Measurements from ENCODE around the gene SYNRG. TPM values are rescaled to one million over a fixed set of nuclear protein-coding genes. Genes with fewer than 3 reads are reported as not detected.

Gene SYNRG
- total RNA-seq, 1 experiment from 2014 or later: 127 TPM

GRCh38 chr17:37574427-37574826 is 34.8 kb downstream of the SYNRG start:
- Mint-ChIP-seq H3K4me3 (ENCODE audit: low read depth, unreplicated experiment) (no peak overlapping the region), H3K9me3 (ENCODE audit: low read depth, unreplicated experiment) (peaks cover 6% of the 10 kb centered on the region), H3K36me3 (ENCODE audit: insufficient read depth, unreplicated experiment) (peaks cover 46% of the 10 kb centered on the region), H3K4me1 (ENCODE audit: low read depth, unreplicated experiment) (no peaks in the 10 kb centered on the region), H3K27me3 (ENCODE audit: unreplicated experiment) (no peaks in the 10 kb centered on the region), H3K27ac (ENCODE audit: unreplicated experiment) (no peak overlapping the region)
- intact Hi-C loops (cut with micrococcal nuclease; ENCODE audit: unreplicated experiment): no loop called here
- BruUV-seq (replicated peaks): no TSS peak
- CTCF ChIA-PET: no interaction called here
- no peak for TF ChIP-seq CTCF (IDR thresholded peaks at IDR 0.05; ENCODE audit: unreplicated experiment)
- DNase-seq: no peak

GRCh38 chr17:37571674-37572073 is 37.5 kb downstream of the SYNRG start:
- DNase-seq: no peak
- Mint-ChIP-seq H3K36me3 (ENCODE audit: insufficient read depth, unreplicated experiment) (peaks cover 71% of the 10 kb centered on the region), H3K4me3 (ENCODE audit: low read depth, unreplicated experiment) (no peak overlapping the region), H3K27ac (ENCODE audit: unreplicated experiment) (no peak overlapping the region), H3K9me3 (ENCODE audit: low read depth, unreplicated experiment) (peaks cover 6% of the 10 kb centered on the region), H3K27me3 (ENCODE audit: unreplicated experiment) (no peaks in the 10 kb centered on the region), H3K4me1 (ENCODE audit: low read depth, unreplicated experiment) (no peaks in the 10 kb centered on the region)
- CTCF ChIA-PET: no interaction called here
- TF ChIP-seq CTCF (IDR thresholded peaks at IDR 0.05; ENCODE audit: unreplicated experiment): no peak
- intact Hi-C loops (cut with micrococcal nuclease; ENCODE audit: unreplicated experiment): no loop called here
- no TSS peak for BruUV-seq (replicated peaks)

GRCh38 chr17:37570527-37571093 is 38.6 kb downstream of the SYNRG start:
- Mint-ChIP-seq H3K27me3 (ENCODE audit: unreplicated experiment) (no peaks in the 10 kb centered on the region), H3K4me3 (ENCODE audit: low read depth, unreplicated experiment) (no peak overlapping the region), H3K36me3 (ENCODE audit: insufficient read depth, unreplicated experiment) (peaks cover 72% of the 10 kb centered on the region), H3K4me1 (ENCODE audit: low read depth, unreplicated experiment) (no peaks in the 10 kb centered on the region), H3K9me3 (ENCODE audit: low read depth, unreplicated experiment) (peaks cover 6% of the 10 kb centered on the region), H3K27ac (ENCODE audit: unreplicated experiment) (no peak overlapping the region)
- TF ChIP-seq CTCF (IDR thresholded peaks at IDR 0.05; ENCODE audit: unreplicated experiment): peak; percentile 88
- peak; percentile 92 for DNase-seq
- BruUV-seq (replicated peaks): no TSS peak
- intact Hi-C loops (cut with micrococcal nuclease; ENCODE audit: unreplicated experiment): loop anchor here (1.0 kb wide), 1 partner anchor 43 kb away; no protein-coding TSS in a partner anchor
- CTCF ChIA-PET: interaction anchor here (0.7 to 2.4 kb wide), 16 partner anchors 9 to 1894 kb away, joined by 3 to 24 read pairs (median 4); partner anchors contain the start of gene SYNRG

- no peak overlapping the region for H3K27ac Mint-ChIP-seq (ENCODE audit: unreplicated experiment)
- no peaks in the 10 kb centered on the region for H3K4me1 Mint-ChIP-seq (ENCODE audit: low read depth, unreplicated experiment)
- H3K36me3 Mint-ChIP-seq (ENCODE audit: insufficient read depth, unreplicated experiment): peaks cover 69% of the 10 kb centered on the region
- H3K27me3 Mint-ChIP-seq (ENCODE audit: unreplicated experiment): no peaks in the 10 kb centered on the region
- CTCF ChIA-PET: interaction anchor here (1.0 to 2.4 kb wide), 7 partner anchors 10 to 248 kb away, joined by 3 to 24 read pairs (median 5); partner anchors contain the start of gene SYNRG
- intact Hi-C loops (cut with micrococcal nuclease; ENCODE audit: unreplicated experiment): no loop called here
- DNase-seq: no peak
- TF ChIP-seq CTCF (IDR thresholded peaks at IDR 0.05; ENCODE audit: unreplicated experiment): no peak
- no peaks in the 10 kb centered on the region for H3K9me3 Mint-ChIP-seq (ENCODE audit: low read depth, unreplicated experiment)
- no peak overlapping the region for H3K4me3 Mint-ChIP-seq (ENCODE audit: low read depth, unreplicated experiment)
- BruUV-seq (replicated peaks): no TSS peak
Observed at GRCh38 chr17:37568350-37569053, 40.7 kb downstream of the SYNRG start.
